Measurements from ENCODE around the gene OPN1MW2. TPM values are rescaled to one million over a fixed set of nuclear protein-coding genes. Genes with fewer than 3 reads are reported as not detected.
"Not testable (repeated sequence)": the region's sequence is repeated elsewhere in the genome, so short reads cannot be mapped to it uniquely, and the experiment has no call there.

OPN1MW2 gene
- total RNA-seq, result not detected
- long read RNA-seq, result 0 reads

DNA sequence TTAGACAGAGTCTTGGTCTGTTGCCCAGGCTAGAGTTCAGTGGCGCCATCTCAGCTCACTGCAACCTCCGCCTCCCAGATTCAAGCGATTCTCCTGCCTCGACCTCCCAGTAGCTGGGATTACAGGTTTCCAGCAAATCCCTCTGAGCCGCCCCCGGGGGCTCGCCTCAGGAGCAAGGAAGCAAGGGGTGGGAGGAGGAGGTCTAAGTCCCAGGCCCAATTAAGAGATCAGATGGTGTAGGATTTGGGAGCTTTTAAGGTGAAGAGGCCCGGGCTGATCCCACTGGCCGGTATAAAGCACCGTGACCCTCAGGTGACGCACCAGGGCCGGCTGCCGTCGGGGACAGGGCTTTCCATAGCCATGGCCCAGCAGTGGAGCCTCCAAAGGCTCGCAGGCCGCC lies at the start of gene OPN1MW2:
TSS of gene OPN1MW2 (plus strand) at position 301 of the 400 bp plus-strand sequence. CDS start at position 361, 60 bp downstream.
- not testable (repeated sequence) for DNase-seq (ENCODE audit: low spot score)

DNA sequence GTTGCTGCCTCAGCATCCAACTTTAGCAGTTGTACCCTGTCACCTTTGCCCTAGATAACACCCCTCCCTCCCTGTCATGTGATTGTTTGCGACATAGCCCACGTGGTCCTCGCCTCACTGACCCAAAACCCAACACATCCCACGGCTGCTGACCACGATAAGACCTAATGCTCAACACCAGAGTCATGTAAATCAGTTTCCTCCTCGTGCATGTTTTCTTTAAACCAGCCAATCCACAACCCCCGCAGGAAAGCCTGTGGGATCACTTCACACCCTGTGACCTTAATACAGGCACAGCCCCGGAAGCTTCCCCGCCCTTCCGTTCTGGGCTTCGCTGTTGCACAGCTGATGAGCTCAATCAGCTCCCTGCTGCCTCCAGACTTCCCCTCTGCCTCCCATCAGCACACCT lies 47.0 kb upstream of the OPN1MW2 start:
- not testable (repeated sequence) for DNase-seq (ENCODE audit: low spot score)

DNA sequence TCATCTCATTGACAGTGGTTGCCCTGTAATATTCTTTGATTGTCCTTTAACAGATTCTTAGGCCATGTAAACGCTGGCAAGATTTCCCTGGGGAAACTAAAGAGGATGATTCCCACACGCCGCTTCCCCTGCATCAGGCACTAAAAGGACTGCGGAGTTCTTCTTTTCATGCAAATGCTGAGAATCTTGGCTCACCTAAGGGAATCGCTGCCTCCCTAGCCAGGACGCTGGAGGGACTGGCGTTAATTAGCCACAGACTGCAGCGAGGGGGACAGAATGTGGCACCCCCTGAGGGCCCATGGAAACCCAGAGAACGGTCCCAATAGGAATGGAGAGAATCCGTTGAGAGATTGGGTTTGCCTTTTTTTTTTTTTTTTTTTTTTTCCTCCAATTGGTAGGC lies 45.2 kb upstream of the OPN1MW2 start:
- not testable (repeated sequence) for DNase-seq (ENCODE audit: low spot score)

DNA sequence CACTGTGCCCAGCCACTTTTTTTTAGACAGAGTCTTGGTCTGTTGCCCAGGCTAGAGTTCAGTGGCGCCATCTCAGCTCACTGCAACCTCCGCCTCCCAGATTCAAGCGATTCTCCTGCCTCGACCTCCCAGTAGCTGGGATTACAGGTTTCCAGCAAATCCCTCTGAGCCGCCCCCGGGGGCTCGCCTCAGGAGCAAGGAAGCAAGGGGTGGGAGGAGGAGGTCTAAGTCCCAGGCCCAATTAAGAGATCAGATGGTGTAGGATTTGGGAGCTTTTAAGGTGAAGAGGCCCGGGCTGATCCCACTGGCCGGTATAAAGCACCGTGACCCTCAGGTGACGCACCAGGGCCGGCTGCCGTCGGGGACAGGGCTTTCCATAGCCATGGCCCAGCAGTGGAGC lies 37.3 kb upstream of the OPN1MW2 start, which contains the start of gene OPN1MW:
TSS of gene OPN1MW (plus strand) at position 301 of the 400 bp plus-strand sequence. CDS start at position 383, 82 bp downstream.
- not testable (repeated sequence) for DNase-seq (ENCODE audit: low spot score)

DNA sequence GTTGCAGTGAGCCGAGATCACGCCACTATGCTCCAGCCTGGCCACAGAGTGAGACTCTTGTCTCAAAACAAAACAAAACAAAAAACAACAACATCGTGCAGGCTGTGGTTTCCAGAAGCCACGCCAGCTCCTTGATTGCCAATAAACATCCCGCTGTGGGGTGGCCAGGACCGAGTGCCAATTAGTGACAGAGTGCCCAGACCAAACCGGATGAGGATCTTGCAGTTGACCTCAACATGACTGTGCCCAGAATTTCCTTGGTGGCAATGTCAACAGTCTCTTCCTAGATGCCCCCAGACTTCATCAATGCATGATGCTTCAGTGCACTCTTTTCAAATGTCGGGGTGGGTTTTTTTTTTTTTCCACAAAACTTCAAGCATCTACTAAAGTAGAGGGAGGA lies 35.8 kb upstream of the OPN1MW2 start:
- DNase-seq (ENCODE audit: low spot score), result not testable (repeated sequence)

DNA sequence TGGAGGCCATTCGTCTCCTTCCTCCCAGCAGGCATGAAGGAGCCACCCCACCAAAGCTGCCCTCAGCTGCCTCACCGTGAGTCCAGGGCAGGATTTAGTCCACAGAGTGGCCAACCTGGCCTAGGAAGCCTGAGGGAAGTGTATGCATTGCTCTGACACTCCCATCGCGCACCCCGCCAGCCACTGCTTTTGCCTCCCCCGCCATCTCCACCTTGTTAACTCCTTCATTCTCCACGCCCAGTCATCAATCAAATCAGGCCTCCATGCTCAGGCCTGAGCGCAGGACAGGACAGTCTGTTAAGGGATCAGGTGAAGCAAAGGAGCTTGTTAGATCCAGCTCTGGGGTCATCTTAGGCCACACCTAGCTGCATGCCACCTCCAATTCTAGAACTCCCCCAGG lies 26.7 kb upstream of the OPN1MW2 start:
- DNase-seq (ENCODE audit: low spot score), result not testable (repeated sequence)

DNA sequence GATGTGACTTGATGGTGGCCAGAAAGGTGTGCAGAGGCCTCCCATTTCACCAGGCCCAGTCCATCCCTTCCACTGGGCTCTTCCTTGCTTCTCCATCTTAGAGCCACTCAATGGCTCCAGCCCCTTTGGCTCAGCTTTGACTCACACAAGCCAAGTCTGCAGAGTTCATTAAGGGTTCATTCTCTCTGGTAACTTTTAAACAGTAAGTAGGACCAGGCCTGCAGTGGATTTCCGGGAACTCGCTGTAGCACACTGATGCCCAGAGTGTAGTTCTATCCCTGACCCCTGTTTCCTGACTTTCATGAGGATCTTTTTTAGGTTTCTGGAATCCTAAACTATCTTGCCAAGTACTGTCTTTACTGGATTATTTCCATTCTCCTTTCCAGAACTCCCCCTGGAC lies 25.2 kb upstream of the OPN1MW2 start:
- DNase-seq (ENCODE audit: low spot score), result not testable (repeated sequence)

DNA sequence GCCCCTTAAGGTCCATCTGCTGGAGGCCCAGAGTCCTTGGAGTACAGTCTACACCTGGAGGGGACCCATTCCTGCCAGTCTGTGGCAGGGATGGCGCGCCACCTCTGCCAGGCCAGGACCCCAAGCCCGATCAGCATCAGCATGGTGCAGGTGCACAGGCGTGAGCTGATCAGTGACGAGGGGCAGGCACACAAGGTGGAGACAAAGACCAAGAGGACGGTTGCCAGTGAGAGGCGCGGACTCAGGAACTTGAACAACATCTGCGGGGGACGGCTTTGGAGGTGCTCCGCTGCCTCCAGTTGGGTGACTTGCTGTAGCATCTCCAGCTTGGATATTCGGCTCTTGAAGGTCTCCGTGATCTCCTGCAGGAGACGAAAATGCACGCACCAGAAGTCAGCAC lies 23.1 kb upstream of the OPN1MW2 start:
- not testable (repeated sequence) for DNase-seq (ENCODE audit: low spot score)

DNA sequence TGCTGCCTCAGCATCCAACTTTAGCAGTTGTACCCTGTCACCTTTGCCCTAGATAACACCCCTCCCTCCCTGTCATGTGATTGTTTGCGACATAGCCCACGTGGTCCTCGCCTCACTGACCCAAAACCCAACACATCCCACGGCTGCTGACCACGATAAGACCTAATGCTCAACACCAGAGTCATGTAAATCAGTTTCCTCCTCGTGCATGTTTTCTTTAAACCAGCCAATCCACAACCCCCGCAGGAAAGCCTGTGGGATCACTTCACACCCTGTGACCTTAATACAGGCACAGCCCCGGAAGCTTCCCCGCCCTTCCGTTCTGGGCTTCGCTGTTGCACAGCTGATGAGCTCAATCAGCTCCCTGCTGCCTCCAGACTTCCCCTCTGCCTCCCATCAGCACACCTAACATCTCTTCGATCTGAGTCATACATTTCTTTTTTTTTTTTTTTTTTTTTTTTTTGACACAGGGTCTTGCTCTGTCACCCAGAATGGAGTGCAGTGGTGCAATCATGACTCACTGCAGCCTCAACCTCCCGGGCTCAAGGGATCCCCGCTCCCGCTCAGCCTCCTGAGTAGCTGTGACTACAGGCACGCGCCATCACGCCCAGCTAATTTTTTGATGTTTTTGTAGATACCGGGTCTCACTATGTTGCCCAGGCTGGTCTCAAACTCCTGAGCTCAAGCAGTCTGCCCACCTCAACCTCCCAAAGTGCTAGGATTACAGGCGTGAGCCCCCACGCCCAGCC lies 9.7 kb upstream of the OPN1MW2 start:
- not testable (repeated sequence) for DNase-seq (ENCODE audit: low spot score)

DNA sequence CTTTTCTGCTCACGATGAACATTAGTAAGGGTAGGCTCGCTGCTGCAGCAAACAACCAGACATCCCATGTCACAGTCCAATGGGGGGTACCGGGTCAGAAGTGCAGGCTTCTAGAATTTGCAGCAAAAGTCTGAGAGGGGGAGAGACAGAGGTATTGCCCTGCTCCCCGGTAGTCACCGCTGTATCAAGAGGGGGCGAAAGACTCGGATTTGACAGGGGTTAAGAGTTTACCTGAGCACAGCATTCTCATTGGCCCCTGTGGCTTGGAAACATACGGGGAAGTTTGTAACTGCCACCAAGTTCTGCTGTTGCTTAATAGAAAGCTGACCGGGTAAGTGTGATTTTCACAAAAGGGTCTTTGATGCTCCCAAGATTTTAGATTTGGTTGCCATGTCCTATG lies 8.5 kb upstream of the OPN1MW2 start:
- peak; percentile 43 for DNase-seq (ENCODE audit: low spot score)

DNA sequence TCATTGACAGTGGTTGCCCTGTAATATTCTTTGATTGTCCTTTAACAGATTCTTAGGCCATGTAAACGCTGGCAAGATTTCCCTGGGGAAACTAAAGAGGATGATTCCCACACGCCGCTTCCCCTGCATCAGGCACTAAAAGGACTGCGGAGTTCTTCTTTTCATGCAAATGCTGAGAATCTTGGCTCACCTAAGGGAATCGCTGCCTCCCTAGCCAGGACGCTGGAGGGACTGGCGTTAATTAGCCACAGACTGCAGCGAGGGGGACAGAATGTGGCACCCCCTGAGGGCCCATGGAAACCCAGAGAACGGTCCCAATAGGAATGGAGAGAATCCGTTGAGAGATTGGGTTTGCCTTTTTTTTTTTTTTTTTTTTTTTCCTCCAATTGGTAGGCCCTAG lies 8.1 kb upstream of the OPN1MW2 start:
- not testable (repeated sequence) for DNase-seq (ENCODE audit: low spot score)

DNA sequence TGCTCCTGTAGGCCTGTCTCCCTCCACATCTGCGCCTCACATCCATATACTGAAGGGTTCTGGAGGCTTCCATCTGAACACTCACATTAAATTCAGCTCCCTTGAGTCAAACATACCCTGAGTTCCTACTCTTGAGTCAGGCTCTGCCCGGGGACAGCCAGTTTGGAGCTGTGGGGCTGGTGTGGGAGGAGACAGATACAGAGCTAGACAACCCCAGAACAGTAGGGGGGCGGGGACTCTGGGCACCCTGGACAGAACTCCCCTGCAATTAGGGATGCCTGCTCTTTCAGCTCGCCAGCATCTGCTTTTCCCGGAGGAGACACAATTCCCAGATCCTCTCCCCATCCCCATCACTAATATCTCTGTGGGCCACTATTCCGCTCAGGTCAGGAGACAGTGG lies 5.7 kb downstream of the OPN1MW2 start:
- DNase-seq (ENCODE audit: low spot score), result not testable (repeated sequence)

DNA sequence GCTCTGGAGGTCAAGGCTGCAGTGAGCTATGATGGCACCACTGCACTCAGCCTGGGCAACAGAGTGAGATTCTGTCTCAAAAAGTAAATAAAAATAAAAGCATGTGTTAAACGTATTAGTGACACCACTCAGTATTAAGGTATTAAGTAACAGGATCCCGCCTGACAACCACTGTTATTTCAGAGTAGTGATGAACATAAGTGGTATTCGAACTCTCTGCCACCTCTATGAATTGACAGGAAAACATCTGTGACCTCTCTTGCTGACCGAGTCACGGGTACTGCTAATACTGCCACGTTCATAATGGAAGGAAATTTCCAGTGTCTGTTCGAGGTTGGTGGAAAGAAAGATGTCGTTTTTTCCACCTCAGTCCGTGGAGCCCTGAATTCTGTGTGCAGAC lies 7.2 kb downstream of the OPN1MW2 start:
- DNase-seq (ENCODE audit: low spot score), result not testable (repeated sequence)

DNA sequence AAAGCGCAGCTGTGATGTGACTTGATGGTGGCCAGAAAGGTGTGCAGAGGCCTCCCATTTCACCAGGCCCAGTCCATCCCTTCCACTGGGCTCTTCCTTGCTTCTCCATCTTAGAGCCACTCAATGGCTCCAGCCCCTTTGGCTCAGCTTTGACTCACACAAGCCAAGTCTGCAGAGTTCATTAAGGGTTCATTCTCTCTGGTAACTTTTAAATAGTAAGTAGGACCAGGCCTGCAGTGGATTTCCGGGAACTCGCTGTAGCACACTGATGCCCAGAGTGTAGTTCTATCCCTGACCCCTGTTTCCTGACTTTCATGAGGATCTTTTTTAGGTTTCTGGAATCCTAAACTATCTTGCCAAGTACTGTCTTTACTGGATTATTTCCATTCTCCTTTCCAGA lies 11.9 kb downstream of the OPN1MW2 start:
- DNase-seq (ENCODE audit: low spot score), result not testable (repeated sequence)

DNA sequence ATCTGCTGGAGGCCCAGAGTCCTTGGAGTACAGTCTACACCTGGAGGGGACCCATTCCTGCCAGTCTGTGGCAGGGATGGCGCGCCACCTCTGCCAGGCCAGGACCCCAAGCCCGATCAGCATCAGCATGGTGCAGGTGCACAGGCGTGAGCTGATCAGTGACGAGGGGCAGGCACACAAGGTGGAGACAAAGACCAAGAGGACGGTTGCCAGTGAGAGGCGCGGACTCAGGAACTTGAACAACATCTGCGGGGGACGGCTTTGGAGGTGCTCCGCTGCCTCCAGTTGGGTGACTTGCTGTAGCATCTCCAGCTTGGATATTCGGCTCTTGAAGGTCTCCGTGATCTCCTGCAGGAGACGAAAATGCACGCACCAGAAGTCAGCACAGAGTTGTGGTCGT lies 14.1 kb downstream of the OPN1MW2 start:
- not testable (repeated sequence) for DNase-seq (ENCODE audit: low spot score)

DNA sequence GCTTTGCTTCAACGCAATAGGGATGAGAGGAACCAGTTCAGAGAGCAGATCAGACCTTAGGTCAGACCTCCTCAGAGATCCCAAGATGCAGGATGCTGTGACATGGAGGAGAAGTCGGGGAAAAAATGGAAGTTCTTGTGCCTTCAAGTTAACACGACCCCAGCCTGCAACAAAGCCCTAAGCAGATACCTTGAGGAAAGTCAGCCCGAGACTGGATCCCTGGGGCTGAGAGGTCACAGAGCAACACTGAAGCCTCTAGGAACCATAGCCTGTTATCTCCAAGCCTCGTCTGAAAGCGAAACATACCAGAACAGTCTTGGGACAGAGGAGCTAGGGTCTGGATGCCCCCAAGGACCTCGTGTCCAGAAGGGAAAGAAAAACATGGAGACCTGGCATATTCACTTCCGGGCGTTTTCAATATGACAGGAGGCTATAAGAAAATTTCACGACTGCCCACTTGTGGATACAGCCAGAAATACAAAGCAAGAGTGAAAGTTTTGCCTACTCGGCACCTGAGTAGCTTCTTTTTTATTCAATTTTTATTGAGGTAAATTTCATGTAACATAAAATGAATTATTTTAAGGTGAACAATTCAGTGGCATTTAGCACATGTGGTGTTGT lies 19.5 kb downstream of the OPN1MW2 start:
- DNase-seq (ENCODE audit: low spot score), result peak; percentile 76

DNA sequence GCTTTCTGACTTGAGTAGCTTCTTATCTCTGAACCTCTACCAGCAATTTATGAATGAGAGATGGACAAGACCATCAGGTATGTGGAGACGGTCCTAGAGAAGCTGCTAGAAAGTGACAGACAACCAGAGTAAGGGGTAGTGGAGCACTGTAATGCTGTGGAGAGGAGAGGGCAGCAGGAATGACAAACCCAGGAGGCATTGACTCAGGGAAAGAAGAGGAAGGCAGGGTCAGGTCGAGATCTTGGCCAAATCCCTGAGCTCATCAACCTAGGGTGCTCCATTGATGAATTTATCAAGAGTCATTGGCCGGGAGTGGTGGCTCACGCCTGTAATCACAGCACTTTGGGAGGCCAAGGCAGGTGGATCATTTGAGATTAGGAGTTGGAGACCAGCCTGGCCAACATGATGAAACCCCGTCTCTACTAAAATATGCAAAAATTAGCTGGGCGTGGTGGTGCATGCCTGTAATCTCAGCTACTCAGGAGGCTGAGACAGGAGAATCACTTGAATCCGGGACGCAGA lies 20.5 kb downstream of the OPN1MW2 start:
- not testable (repeated sequence) for DNase-seq (ENCODE audit: low spot score)

DNA sequence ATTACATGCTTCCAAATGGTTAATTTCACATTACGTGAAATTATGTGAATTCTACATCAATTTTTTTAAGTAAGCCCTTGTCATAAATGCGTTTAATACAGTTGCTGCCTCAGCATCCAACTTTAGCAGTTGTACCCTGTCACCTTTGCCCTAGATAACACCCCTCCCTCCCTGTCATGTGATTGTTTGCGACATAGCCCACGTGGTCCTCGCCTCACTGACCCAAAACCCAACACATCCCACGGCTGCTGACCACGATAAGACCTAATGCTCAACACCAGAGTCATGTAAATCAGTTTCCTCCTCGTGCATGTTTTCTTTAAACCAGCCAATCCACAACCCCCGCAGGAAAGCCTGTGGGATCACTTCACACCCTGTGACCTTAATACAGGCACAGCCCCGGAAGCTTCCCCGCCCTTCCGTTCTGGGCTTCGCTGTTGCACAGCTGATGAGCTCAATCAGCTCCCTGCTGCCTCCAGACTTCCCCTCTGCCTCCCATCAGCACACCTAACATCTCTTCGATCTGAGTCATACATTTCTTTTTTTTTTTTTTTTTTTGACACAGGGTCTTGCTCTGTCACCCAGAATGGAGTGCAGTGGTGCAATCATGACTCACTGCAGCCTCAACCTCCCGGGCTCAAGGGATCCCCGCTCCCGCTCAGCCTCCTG lies 28.0 kb downstream of the OPN1MW2 start:
- DNase-seq (ENCODE audit: low spot score), result not testable (repeated sequence)

DNA sequence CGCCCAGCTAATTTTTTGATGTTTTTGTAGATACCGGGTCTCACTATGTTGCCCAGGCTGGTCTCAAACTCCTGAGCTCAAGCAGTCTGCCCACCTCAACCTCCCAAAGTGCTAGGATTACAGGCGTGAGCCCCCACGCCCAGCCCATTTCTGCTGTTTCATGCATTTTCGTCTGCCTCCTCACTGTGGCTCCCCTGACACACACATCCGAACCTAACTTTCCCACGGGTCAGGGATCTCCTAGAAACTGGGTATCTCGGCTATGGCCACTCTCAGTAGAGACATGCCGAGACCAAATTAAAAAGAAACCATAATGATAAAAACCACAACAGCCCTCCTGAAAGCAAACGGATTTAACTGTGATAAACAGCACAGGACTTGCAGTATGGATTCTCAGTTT lies 28.5 kb downstream of the OPN1MW2 start:
- not testable (repeated sequence) for DNase-seq (ENCODE audit: low spot score)

DNA sequence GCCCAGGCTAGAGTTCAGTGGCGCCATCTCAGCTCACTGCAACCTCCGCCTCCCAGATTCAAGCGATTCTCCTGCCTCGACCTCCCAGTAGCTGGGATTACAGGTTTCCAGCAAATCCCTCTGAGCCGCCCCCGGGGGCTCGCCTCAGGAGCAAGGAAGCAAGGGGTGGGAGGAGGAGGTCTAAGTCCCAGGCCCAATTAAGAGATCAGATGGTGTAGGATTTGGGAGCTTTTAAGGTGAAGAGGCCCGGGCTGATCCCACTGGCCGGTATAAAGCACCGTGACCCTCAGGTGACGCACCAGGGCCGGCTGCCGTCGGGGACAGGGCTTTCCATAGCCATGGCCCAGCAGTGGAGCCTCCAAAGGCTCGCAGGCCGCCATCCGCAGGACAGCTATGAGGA lies 37.7 kb downstream of the OPN1MW2 start, which contains the start of gene OPN1MW3:
TSS of gene OPN1MW3 (plus strand) at position 301 of the 400 bp plus-strand sequence. CDS start at position 339, 38 bp downstream.
- DNase-seq (ENCODE audit: low spot score), result not testable (repeated sequence)

DNA sequence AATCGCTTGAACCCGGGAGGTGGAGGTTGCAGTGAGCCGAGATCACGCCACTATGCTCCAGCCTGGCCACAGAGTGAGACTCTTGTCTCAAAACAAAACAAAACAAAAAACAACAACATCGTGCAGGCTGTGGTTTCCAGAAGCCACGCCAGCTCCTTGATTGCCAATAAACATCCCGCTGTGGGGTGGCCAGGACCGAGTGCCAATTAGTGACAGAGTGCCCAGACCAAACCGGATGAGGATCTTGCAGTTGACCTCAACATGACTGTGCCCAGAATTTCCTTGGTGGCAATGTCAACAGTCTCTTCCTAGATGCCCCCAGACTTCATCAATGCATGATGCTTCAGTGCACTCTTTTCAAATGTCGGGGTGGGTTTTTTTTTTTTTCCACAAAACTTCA lies 39.2 kb downstream of the OPN1MW2 start:
- not testable (repeated sequence) for DNase-seq (ENCODE audit: low spot score)

Measured in mesenteric fat pad (tissue), 1 donor.